GM19455 (cell line): ENCODE results near the gene BBOX1.
"Not testable (repeated sequence)": the region's sequence is repeated elsewhere in the genome, so short reads cannot be mapped to it uniquely, and the experiment has no call there.

Experiments
- ATAC-seq: cut with Tn5 transposase; IDR thresholded peaks from one replicate; pipeline ENCODE4 v1.9.1; 2021; ENCODE audit not compliant: unreplicated experiment

The BBOX1 gene

GRCh38 chr11:27040302-27041115 lies at the start of gene BBOX1:
Gene BBOX1 (plus strand): TSS chr11:27040815. CDS start chr11:27055431, 14,616 bp downstream.
- ATAC-seq: no peak

- ATAC-seq: no peak
Observed at GRCh38 chr11:26992031-26992541, 48.5 kb upstream of the BBOX1 start.

- no peak for ATAC-seq
Observed at GRCh38 chr11:26993965-26994457, 46.6 kb upstream of the BBOX1 start, which contains the start of gene FIBIN. Gene FIBIN (plus strand): TSS chr11:26994112. CDS start chr11:26994527, 415 bp downstream.

- no peak for ATAC-seq
Observed at GRCh38 chr11:26994631-26995095, 46.0 kb upstream of the BBOX1 start.

- no peak for ATAC-seq
Observed at GRCh38 chr11:26995701-26996460, 44.7 kb upstream of the BBOX1 start.

GRCh38 chr11:26997378-26997777 lies 43.2 kb upstream of the BBOX1 start:
- no peak for ATAC-seq

- not testable (repeated sequence) for ATAC-seq
Observed at GRCh38 chr11:27001136-27001730, 39.4 kb upstream of the BBOX1 start.

- ATAC-seq: no peak
Observed at GRCh38 chr11:27002431-27002830, 38.2 kb upstream of the BBOX1 start.

- no peak for ATAC-seq
Observed at GRCh38 chr11:27002838-27003237, 37.8 kb upstream of the BBOX1 start.

- ATAC-seq: no peak
Observed at GRCh38 chr11:27004103-27004502, 36.5 kb upstream of the BBOX1 start.

- no peak for ATAC-seq
Observed at GRCh38 chr11:27008811-27009535, 31.6 kb upstream of the BBOX1 start.

- ATAC-seq: no peak
Observed at GRCh38 chr11:27011560-27012233, 28.9 kb upstream of the BBOX1 start.

GRCh38 chr11:27012234-27012921 lies 28.2 kb upstream of the BBOX1 start:
- no peak for ATAC-seq

GRCh38 chr11:27013781-27014361 lies 26.7 kb upstream of the BBOX1 start:
- ATAC-seq: no peak

GRCh38 chr11:27018902-27019529 lies 21.6 kb upstream of the BBOX1 start:
- no peak for ATAC-seq

GRCh38 chr11:27020751-27021150 lies 19.9 kb upstream of the BBOX1 start:
- no peak for ATAC-seq

GRCh38 chr11:27022659-27023251 lies 17.9 kb upstream of the BBOX1 start:
- no peak for ATAC-seq

- ATAC-seq: no peak
Observed at GRCh38 chr11:27024865-27025264, 15.8 kb upstream of the BBOX1 start.
